Inflammatory macrophage treated with lipopolysaccharide for 4 hours (primary cell): ENCODE results near the gene COL11A1.

ENCODE experiments used
- DNase-seq: peaks from one replicate; pipeline ENCODE4 v3.0.0-alpha.2; 2020

Gene COL11A1

GRCh38 chr1:102897557-102897956 lies 210.8 kb downstream of the COL11A1 start:
- no peak for DNase-seq

- no peak for DNase-seq
These were observed 211.6 kb downstream of the COL11A1 start for GRCh38 chr1:102896771-102897170.

DNA sequence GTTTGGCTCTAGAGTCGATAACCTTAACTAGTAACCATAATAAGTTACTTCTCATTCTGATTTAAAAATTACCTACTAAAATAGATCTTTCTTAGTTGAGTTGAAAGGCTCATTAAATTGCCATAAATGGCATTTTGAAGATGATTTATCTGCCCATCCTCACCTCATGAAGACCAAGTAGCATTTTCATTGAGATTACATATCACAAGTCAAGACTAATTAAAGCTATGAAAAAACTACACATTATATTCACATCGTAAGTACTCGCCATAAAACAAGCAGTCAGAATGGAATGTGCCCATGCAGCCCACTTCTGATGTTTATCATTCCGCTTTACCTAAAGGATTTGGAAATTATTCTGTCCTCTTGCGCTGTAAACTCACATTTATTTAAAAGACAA lies 212.0 kb downstream of the COL11A1 start:
- no peak for DNase-seq

GRCh38 chr1:102891868-102892625 lies 216.3 kb downstream of the COL11A1 start:
- DNase-seq: no peak

- DNase-seq: no peak
These were observed 221.7 kb downstream of the COL11A1 start for GRCh38 chr1:102886638-102887037.

DNA sequence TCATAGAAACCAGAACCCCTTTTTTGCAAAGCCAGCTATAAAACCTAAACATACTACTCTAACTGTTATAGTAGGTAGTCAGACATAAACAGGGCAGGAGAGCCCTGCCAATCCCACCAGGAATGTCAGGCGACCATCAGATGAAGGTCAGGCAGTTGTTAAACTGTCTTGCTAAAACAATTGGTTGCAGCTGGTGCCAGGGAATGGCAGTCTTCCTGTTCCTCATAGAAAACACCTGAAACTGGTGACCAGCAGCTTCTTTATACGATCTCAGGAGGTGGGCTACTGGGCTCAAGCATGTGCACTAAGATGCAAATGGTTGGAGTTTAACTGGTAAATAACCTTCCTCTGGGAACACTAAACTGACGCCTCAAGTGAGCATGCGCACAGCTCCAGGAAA lies 224.1 kb downstream of the COL11A1 start:
- DNase-seq: no peak

DNA sequence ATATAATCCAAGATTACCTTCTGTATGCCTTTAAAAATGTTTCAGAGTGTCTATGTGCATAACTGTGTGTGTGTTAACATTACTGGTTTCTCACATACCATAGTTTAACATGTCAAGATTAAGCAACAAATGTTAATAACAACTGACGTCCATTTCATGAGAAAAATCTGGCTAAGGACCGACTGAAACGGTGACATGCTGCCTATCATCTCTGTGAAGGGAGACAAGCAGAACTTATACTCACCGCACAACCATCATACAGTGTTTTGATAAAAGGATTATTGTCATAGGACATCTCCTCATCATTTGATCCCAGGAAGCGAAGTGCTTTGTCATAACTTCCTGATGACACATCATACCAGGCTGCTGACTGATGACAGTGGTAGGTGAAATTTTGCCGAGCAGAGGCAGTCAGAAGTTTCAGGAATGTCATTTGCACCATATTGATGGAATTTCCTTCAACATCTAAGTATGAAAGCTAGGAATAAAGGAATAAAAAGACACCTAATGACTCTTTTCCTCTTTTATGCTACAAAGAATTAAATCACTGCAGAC lies 228.8 kb downstream of the COL11A1 start:
- DNase-seq: no peak

GRCh38 chr1:102875756-102876155 lies 232.6 kb downstream of the COL11A1 start:
- DNase-seq: no peak

- no peak for DNase-seq
These were observed 235.8 kb downstream of the COL11A1 start for GRCh38 chr1:102872526-102872925.

GRCh38 chr1:102872097-102872496 lies 236.2 kb downstream of the COL11A1 start:
- DNase-seq: no peak

DNA sequence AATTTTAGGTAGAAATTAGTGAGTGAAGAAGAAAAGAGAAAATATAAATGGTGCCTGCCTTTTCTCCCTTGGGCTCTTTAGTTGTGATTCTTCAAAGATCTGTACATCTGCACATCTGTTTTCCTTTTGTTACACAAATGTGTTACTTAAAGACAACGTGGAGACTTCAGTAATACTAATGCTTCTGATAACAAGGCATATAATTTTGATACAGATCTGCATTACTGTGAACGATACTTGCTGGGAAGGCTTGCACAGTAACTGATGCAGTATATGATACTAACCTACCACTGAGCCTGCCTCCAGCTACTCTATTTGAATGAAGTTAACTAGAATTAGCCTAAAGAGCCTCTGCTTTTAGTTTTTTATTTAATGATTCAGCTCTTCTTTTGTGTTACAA lies 244.6 kb downstream of the COL11A1 start:
- DNase-seq: no peak

- DNase-seq: no peak
These were observed 247.1 kb downstream of the COL11A1 start for GRCh38 chr1:102861247-102861646.

DNA sequence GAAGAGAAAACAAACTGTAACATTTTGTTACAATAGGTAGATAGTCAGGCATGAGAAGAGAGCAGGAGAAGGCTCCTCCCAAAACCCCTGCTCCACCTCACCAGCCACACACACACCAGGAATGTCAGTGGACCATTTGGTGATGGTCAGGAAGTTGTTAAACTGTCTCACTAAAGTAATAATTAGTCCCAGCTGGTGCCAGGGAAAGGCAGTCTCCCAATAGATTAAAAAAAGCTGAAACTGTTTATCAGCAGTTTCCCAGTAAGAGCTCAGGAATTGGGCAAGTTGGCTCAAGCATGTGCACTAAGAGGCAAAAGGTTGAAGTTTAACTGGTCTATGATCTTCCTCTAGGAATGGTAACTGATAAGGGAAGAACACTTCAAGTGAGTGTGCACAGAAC lies 249.6 kb downstream of the COL11A1 start:
- DNase-seq: no peak

GRCh38 chr1:102857251-102857650 lies 251.1 kb downstream of the COL11A1 start:
- no peak for DNase-seq

- DNase-seq: no peak
These were observed 254.6 kb downstream of the COL11A1 start for GRCh38 chr1:102853701-102854187.

- DNase-seq: no peak
These were observed 255.2 kb downstream of the COL11A1 start for GRCh38 chr1:102853136-102853535.

DNA sequence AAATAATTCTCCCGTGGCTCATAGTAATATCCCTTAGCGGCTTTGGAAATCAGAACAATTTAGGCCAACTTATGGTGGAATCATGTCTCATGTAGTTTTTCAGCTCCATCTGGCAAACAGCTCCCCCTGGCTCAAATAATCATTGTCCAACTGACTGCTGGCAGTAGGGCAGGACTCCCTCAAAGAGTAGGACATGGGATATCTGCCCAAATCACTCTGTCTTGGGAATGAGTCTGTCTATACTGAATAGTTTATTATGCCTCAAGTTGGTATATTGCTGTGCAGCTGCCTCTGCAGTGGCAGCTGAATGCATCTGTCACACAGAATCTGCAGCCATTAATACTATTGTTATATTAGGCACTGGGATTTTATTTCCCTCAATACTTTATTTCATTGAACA lies 255.7 kb downstream of the COL11A1 start:
- no peak for DNase-seq

GRCh38 chr1:102851616-102852015 lies 256.7 kb downstream of the COL11A1 start:
- DNase-seq: no peak

DNA sequence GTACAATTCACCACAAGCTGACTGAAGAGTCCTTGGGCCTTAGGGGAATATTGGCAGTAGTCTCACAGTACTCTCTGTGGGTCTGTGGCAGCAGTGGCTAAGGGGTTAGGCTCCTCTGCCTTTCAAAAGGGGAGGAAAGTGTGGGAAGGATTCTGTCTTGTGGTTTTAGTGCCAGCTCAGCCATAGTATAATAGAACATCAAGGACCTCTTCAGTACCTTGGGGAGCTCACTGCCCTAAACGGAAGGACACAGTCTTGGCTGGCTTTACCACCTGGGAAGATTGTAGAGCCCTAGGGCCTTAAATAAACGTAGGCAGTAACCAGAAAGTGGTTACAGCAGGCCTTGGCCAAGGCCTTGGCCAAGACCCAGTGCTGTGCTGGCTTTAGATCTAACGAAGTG lies 265.7 kb downstream of the COL11A1 start:
- no peak for DNase-seq

DNA sequence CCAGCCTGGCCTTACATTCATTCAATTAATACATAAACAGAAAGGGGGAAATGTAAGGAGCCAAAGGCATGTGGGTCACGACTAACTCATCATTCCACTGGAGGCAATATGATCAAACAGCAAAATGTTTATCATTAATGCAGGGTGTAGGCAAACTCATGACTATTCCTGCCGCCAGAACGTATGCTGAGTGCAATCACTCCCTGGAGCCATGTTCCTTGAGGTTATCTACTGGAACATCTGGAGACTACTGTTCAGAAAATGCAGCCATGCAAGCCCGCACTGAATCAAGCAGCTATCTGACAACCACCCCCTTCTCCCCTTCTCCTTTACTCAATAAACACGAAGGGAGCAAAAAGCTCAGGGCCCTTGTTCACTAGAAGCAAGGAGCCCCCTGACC lies 267.6 kb downstream of the COL11A1 start:
- DNase-seq: no peak

DNA sequence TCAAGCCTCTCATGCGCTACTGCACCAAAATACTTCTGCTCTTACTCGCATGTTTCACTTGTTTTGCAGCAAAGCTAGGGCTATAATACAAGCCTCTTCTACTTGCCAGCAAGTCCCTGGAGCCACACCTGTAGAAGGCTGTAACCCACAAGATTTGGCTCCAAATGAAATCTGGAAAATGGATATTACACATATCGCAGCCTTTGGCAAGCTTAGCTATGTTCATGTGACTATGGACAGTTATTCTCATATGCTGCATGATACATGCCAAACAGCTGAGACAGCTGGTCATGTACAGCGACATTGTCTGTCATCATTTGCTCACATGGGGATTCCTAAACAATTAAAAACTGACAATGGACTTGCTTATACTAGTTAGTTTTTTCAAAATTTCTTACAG lies 270.3 kb downstream of the COL11A1 start:
- DNase-seq: no peak

GRCh38 chr1:102837551-102837950 lies 270.8 kb downstream of the COL11A1 start:
- DNase-seq: no peak

GRCh38 chr1:102836991-102837390 lies 271.3 kb downstream of the COL11A1 start:
- no peak for DNase-seq

DNA sequence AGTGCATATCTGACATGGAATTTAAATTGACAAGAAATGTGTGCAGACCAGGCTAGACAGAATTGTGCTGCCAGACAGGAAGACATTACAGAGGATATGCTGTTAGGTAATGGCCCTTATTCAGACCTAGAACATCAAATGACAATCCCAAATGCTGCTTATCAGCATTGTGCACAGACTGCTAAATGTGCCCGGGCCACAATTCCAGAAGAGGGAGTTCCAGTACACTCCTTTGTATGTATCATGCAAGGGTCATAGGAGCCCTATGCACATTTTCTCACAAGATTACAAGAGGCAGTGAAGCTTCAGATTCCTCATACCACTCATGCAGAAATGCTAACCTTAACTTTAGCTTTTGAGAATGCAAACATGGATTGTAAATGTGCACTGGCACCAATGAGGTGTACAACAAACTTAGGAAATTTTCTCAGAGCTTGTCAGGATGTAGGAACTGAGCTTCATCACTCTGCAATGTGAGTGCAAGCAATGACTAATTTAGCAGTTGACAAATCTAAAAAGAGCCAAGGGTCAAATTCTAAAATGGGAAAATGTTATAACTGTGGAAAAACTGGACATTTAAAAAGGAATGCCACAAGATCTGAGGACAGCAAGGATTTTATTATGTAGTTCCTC lies 273.5 kb downstream of the COL11A1 start:
- DNase-seq: no peak
